Stimulated activated naive CD8-positive, alpha-beta T cell treated with anti-CD3 and anti-CD28 coated beads, Interleukin-15, amount 100 ng/mL, for 72 hours (primary cell): ENCODE data around the gene AP1S1.
A peak's percentile ranks its signal among the peaks of the same experiment; 100 is the strongest.

ENCODE experiments used
- ATAC-seq: fragments of 150-1000 bp; cut with Tn5 transposase; 2 replicates; pipeline ENCODE4 v1.10.0; 2021; ENCODE audit warnings: mild to moderate bottlenecking, moderate library complexity
- DNase-seq, 2 donors: peaks; one replicate each; pipeline ENCODE4 v3.0.0; 2021 to 2022
- H3K27ac Mint-ChIP-seq, 2 donors: one replicate each; pipeline ENCODE4 v1.8.0; 2022; ENCODE audit warnings: mild to moderate bottlenecking in 2 of 2, mixed read lengths in 2 of 2, moderate library complexity in 2 of 2
- H3K27me3 Mint-ChIP-seq: one replicate; pipeline ENCODE4 v1.8.0; 2022; ENCODE audit warnings: mixed read lengths
- H3K4me1 Mint-ChIP-seq: one replicate; pipeline ENCODE4 v1.8.0; 2022; ENCODE audit warnings: mild to moderate bottlenecking, mixed read lengths
- H3K4me3 Mint-ChIP-seq, 2 donors: one replicate each; pipeline ENCODE4 v1.8.0; 2022; ENCODE audit warnings: mild to moderate bottlenecking in 2 of 2, mixed read lengths in 2 of 2, moderate library complexity in 1 of 2
- H3K9me3 Mint-ChIP-seq, 2 donors: one replicate each; pipeline ENCODE4 v1.8.0; 2022; ENCODE audit warnings: mixed read lengths in 2 of 2

Gene AP1S1

DNA sequence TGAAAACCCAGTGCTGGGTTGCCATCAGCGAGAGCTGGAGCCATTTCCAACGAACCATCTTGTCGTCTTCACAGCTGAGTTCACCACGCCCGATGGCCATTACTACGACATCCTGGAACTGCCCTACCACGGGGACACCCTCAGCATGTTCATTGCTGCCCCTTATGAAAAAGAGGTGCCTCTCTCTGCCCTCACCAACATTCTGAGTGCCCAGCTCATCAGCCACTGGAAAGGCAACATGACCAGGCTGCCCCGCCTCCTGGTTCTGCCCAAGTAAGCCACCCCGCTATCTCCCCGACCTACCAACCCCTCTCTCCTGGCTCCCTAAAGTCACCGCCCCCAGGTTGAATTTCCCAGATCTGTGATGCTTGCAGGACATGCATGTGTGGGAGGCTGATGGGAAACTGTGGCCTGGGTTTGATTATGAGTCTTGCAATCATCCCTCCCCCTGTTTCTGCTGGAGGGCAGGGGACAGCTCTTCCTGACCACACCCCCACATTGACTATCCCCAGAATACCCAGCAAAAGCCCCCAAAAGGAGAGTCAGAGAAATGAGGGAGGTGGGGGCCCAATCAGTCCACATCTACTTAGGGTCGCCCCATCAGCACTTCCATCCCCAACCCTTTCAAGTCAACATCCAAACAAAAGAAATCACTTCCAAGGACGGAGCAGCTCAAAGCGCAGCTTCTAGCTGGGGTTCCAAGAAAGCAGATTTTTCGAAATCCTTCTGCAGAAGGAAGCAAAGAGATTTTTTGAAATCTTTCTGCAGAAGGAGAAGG lies 20.5 kb upstream of the AP1S1 start:
- H3K4me3 Mint-ChIP-seq, result no peak overlapping the region
- ATAC-seq, result no peak
- peaks cover 43% of the 10 kb centered on the region for H3K4me1 Mint-ChIP-seq
- no peak overlapping the region for H3K27ac Mint-ChIP-seq
- no peak for DNase-seq
- peaks cover 76% of the 10 kb centered on the region for H3K27me3 Mint-ChIP-seq
- H3K9me3 Mint-ChIP-seq, result no peaks in the 10 kb centered on the region

DNA sequence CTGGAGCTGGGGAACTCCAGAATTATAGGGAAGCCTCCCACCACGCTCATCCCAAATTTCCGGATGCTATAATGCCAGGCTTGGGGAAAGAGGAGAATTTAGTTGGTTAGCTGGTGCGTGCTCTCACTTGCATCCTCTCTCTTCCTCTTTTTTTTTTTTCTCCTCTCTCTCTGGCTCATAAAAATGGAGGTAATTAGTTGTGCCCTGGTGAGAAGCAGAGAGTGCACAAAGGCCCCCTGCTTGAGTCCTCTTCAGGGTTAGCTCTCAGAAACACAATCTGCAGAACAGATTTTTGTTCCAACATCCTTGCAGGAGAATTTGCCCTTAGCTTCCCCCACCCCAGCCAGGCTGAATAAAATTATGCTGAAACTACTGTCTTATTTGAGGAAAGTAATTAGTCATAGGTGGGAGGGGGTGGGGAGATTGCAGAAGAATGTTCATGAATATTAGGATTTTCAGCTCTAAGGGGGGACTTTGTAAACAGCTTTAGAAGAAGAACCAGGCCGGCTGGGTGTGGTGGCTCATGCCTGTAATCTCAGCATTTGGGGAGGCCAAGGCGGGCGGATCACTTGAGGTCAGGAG lies 19.8 kb upstream of the AP1S1 start:
- Mint-ChIP-seq H3K9me3 (no peaks in the 10 kb centered on the region), H3K27me3 (peaks cover 70% of the 10 kb centered on the region), H3K4me3 (no peak overlapping the region), H3K4me1 (peaks cover 47% of the 10 kb centered on the region), H3K27ac (no peak overlapping the region)
- no peak for DNase-seq
- no peak for ATAC-seq

DNA sequence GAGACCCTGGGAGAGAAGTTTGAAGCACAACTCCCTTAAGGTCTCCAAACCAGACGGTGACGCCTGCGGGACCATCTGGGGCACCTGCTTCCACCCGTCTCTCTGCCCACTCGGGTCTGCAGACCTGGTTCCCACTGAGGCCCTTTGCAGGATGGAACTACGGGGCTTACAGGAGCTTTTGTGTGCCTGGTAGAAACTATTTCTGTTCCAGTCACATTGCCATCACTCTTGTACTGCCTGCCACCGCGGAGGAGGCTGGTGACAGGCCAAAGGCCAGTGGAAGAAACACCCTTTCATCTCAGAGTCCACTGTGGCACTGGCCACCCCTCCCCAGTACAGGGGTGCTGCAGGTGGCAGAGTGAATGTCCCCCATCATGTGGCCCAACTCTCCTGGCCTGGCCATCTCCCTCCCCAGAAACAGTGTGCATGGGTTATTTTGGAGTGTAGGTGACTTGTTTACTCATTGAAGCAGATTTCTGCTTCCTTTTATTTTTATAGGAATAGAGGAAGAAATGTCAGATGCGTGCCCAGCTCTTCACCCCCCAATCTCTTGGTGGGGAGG lies 16.5 kb upstream of the AP1S1 start:
- H3K4me1 Mint-ChIP-seq, result peaks cover 69% of the 10 kb centered on the region
- H3K9me3 Mint-ChIP-seq, result no peaks in the 10 kb centered on the region
- DNase-seq (no peak), ATAC-seq (no peak)
- peak overlapping the region; percentile 60 to 66 for H3K4me3 Mint-ChIP-seq
- peaks cover 44% of the 10 kb centered on the region for H3K27me3 Mint-ChIP-seq
- peak overlapping the region; percentile 78 to 93 for H3K27ac Mint-ChIP-seq

DNA sequence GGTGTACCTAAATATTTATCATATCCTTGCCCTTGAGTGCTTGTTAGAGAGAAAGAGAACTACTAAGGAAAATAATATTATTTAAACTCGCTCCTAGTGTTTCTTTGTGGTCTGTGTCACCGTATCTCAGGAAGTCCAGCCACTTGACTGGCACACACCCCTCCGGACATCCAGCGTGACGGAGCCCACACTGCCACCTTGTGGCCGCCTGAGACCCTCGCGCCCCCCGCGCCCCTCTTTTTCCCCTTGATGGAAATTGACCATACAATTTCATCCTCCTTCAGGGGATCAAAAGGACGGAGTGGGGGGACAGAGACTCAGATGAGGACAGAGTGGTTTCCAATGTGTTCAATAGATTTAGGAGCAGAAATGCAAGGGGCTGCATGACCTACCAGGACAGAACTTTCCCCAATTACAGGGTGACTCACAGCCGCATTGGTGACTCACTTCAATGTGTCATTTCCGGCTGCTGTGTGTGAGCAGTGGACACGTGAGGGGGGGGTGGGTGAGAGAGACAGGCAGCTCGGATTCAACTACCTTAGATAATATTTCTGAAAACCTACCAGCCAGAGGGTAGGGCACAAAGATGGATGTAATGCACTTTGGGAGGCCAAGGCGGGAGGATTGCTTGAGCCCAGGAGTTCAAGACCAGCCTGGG lies 15.9 kb upstream of the AP1S1 start:
- H3K4me1 Mint-ChIP-seq, result peaks cover 73% of the 10 kb centered on the region
- H3K4me3 Mint-ChIP-seq, result peak overlapping the region; percentile 60 to 66
- no peaks in the 10 kb centered on the region for H3K9me3 Mint-ChIP-seq
- DNase-seq (peak; percentile 72 to 87), ATAC-seq (peak; percentile 97)
- H3K27me3 Mint-ChIP-seq, result peaks cover 45% of the 10 kb centered on the region
- peak overlapping the region; percentile 81 to 93 for H3K27ac Mint-ChIP-seq

DNA sequence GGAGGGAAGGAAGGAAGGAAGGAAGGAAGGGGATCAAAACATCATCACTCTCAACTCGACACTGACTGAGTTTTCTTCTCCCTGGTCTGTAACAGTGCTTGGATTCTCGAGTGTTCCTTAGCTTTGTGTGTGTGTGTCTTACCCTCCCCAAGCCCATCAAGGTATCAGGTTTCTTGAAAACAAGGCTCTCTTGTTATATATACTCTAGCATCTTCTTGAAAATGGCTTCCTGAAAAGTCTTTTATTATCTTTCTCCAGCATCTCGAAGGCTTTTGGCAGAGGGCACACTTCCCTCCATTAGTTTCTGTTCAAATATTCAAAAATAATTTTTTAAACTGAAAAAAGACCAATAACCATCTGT lies 14.0 kb upstream of the AP1S1 start:
- H3K4me1 Mint-ChIP-seq, result peaks cover 63% of the 10 kb centered on the region
- no peak overlapping the region for H3K27ac Mint-ChIP-seq
- H3K27me3 Mint-ChIP-seq, result peaks cover 45% of the 10 kb centered on the region
- no peaks in the 10 kb centered on the region for H3K9me3 Mint-ChIP-seq
- H3K4me3 Mint-ChIP-seq, result no peak overlapping the region
- ATAC-seq (no peak), DNase-seq (no peak)

DNA sequence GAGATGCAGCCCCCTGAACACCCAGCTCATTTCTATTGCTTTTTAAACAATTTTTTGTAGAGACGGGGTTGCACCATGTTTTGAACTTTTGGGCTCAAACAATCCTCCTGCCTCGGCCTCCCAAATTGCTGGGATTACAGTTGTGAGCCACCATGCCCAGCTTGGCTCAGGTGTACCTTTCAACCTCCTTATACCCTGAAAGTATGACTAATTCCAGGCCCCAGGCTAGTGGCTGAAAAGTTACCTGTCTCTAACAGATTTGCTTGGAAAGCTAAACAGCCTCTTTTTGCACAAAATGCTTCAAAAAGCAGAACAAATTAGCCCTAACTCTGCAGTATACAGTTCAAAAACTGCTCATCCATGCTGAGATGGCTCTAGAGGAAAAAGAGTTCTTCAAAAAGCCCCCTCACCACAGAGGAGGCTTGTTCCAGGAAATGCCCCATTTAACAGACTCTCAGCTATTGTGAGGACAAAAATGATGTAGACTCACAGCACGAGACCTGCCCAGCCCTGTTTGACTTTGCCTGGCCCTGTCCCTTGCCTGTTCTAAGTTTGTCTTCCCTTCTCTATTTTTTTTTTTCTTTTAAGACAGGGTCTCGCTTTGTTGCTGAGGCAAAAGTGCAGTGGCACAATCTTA lies 13.4 kb upstream of the AP1S1 start:
- H3K4me1 Mint-ChIP-seq, result peaks cover 61% of the 10 kb centered on the region
- H3K27me3 Mint-ChIP-seq, result peaks cover 46% of the 10 kb centered on the region
- H3K9me3 Mint-ChIP-seq, result no peaks in the 10 kb centered on the region
- H3K27ac Mint-ChIP-seq, result peak overlapping the region in 1 of 2 donors; percentile 59
- ATAC-seq, result peak; percentile 35
- no peak for DNase-seq
- peak overlapping the region in 1 of 2 donors; percentile 24 for H3K4me3 Mint-ChIP-seq

DNA sequence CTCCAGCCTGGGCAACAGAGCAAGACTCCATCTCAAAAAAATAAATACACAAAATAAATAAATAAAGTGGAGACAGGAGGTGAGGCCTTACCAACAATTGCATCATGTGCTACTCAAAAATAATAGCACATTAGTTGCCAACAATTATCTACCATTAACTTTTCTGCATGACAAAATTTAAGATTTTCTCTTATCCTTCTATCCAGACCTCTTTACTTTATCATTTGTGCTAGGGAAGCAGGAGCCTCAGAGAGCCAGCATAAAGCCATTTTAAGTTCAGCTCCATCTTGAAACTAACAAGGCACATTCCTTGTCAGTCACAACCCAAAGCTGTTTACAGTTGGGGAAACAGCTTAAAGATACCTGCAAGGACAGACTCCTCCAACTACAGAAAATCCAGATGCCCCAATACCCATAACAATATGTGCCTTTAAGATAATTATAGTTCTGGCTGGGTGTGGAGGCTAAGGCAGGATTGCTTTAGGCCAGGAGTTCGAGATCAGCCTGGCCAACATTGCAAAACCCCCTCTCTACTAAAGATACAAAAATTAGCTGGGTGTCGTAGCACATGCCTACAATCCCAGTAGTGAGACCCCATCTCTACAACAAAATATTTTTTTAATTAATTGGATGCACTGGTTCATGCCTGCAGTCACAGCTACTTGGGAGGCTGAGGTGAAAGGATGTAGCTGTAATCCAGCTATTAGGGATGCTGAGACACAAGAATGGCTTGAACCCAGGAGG lies 2.2 kb upstream of the AP1S1 start:
- Mint-ChIP-seq H3K9me3 (peaks cover 0 to 5% of the 10 kb centered on the region in 2 donors), H3K27me3 (peaks cover 31% of the 10 kb centered on the region), H3K4me1 (peaks cover 19% of the 10 kb centered on the region), H3K27ac (no peak overlapping the region), H3K4me3 (no peak overlapping the region)
- ATAC-seq, result no peak
- no peak for DNase-seq

DNA sequence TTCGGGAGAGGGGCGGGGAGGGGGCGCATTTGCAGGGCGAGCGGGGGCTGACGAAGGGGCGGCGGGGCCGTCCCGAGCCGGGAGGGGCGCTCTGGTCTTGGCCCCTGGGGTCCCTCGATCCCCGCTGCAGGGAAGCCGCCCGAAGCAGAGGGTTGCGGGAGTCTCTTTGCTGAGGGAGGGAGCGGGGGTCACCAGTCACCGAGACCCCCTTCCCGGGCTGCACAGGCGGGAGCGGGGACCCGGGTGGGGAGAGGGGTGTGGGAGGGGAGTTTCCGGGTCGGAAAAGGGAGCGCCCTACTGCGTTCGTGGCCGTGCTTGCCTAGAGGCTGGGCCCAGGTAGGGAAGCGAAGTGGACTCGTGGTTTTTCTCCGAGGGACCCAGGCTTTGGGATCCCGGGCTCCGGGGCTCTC lies 422 bp downstream of the AP1S1 start:
- no peak overlapping the region for H3K27ac Mint-ChIP-seq
- H3K9me3 Mint-ChIP-seq, result peaks cover 0 to 5% of the 10 kb centered on the region in 2 donors
- H3K4me3 Mint-ChIP-seq, result peak overlapping the region; percentile 86 to 87
- peaks cover 18% of the 10 kb centered on the region for H3K4me1 Mint-ChIP-seq
- H3K27me3 Mint-ChIP-seq, result peaks cover 13% of the 10 kb centered on the region
- DNase-seq, result no peak
- peak; percentile 58 for ATAC-seq

DNA sequence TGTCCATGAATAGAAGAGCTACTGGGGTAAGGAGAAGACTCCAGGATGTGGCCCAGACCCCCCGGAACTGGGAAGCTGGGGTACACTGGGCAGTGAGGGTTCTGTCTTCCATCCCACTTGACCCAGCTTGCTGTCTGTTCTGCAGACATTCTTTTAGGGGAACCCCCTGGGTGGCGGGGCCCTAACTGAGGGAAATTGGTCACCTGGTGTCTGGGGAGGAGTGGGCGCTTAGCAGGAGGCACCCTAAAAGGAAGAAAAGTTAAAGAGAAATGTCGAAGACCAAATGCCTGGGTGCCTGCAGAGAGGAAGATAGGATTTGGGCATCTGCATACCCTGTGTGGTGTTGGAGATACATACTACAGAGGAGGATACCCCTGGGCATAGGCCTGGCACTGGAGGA lies 1.0 kb downstream of the AP1S1 start:
- Mint-ChIP-seq H3K27me3 (peaks cover 10% of the 10 kb centered on the region), H3K27ac (peak overlapping the region in 1 of 2 donors; percentile 33), H3K9me3 (peaks cover 0 to 5% of the 10 kb centered on the region in 2 donors), H3K4me1 (peaks cover 18% of the 10 kb centered on the region), H3K4me3 (peak overlapping the region; percentile 86 to 87)
- DNase-seq (no peak), ATAC-seq (no peak)

DNA sequence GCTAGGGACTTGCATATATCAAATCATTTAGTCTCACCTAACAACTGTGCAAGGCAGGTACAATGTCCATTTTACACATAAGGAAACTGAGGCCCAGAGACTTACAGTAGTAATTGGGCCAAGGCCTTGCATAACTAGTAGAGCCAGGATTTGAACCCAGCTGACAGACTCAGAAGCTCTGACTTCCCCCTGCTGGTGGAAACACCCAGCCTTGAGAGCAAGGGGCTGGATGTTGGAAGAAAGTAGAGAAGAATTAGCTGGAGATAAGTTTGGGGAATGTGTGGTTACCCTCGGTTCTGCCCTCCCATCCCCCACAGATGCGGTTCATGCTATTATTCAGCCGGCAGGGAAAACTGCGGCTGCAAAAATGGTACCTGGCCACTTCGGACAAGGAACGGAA lies 2.0 kb downstream of the AP1S1 start:
- no peak overlapping the region for H3K4me3 Mint-ChIP-seq
- ATAC-seq (no peak), DNase-seq (no peak)
- peaks cover 18% of the 10 kb centered on the region for H3K4me1 Mint-ChIP-seq
- peaks cover 0 to 5% of the 10 kb centered on the region in 2 donors for H3K9me3 Mint-ChIP-seq
- H3K27me3 Mint-ChIP-seq, result peaks cover 12% of the 10 kb centered on the region
- no peak overlapping the region for H3K27ac Mint-ChIP-seq

DNA sequence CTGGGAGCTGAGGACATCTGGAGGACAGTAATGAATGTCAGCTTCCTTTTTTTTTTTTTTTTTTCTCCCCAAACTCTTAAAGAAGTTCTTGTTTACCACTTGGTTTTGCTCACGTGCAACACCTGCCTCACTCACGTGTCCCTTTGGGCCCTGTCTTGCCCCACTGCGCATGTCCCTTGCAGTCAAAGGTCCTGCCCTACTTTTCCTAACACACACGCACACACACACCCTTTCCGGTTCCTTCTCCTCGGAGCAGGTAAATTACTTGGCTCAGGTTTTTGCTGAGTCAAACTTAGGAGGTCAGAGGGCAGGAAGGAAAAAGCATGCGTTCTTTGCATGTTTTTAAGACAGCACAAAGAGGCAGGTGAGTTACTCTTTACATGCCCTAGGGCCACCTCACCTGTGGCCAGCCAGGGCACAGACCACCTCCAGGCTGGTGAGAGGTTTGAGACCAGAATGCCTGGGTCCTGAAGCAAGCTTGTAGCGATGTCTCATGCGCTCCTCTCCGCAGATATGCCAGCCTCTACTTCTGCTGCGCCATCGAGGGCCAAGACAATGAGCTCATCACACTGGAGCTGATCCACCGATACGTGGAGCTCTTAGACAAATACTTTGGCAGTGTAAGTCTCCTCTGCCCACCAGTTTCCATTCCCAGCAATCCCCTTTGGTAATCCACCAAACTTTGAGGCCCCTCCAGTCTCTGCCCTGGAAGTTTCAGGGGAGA lies 2.8 kb downstream of the AP1S1 start:
- Mint-ChIP-seq H3K27me3 (peaks cover 20% of the 10 kb centered on the region), H3K9me3 (peaks cover 0 to 5% of the 10 kb centered on the region in 2 donors), H3K4me3 (no peak overlapping the region), H3K4me1 (peaks cover 18% of the 10 kb centered on the region), H3K27ac (no peak overlapping the region)
- DNase-seq, result no peak
- ATAC-seq, result no peak

DNA sequence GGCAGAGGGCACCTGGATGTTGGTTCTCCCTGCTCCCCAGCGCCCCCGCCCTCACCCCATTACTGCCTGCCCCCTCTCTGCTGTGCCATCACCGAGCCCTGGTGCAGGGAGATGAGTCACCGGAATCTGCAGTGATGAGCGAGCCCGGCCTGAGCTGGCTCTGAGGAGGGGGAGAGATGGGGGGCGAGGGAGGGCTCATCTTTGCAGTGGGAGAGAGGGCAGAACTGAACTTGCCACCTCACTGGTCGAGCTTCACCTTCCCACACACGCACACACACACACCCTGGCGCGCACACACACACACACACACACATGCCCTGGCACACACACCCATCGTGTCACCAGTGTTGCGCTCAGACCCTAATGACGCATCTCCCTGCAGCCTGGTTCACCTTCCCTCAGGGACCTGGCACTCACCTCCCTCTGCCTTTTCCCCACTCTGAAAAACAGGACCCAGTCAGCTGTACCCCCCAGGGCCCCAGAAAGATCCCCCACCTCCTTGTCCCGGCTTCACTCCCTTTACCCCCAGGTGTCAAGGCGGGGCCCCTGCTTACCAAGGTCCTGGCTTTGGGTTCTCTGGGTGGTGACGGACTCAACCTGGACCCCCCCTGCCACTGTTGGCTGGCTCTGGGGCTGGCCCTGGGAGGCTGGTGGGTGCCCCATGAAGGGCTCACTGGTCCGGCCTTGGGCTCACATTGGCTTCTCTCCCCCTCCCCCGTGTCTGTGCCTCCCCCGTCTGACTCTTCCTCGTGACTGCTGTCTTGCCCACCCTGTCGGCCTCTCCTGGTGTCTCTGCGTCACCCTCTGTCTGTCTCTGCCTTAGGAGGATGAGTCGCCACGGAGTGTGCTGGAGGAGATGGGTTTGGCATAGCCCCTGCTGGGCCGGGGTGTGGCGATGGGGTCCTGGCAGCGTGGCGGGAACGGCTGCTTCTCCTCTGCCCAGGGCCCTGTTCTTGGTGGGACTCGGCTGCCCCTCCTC lies 5.7 kb downstream of the AP1S1 start:
- no peak for ATAC-seq

DNA sequence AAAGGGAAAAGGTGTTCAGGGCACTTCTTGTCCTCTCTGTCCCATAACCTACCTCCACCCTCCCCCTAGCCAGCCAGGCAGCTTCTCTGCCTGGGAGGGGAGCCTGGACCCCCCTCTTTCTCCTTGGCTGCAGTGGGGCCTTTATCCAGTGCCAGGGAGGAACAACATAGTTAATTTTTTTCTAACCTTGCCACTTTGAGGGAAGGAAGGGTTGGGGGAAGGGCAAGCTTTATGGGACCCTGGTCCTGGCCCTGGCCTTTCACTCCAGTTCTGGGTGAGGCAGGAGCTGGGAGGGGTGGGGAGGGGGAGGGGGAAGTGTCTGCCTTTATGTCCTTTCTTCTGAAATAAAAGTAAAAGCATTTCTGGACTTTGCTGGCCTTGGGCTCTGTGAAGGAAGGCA lies 6.6 kb downstream of the AP1S1 start:
- no peak overlapping the region for H3K27ac Mint-ChIP-seq
- no peak overlapping the region for H3K4me3 Mint-ChIP-seq
- no peaks in the 10 kb centered on the region for H3K9me3 Mint-ChIP-seq
- peaks cover 47% of the 10 kb centered on the region for H3K27me3 Mint-ChIP-seq
- H3K4me1 Mint-ChIP-seq, result peaks cover 31% of the 10 kb centered on the region
- DNase-seq (no peak), ATAC-seq (no peak)

More for the DNA sequence above, 5.7 kb downstream of the AP1S1 start:
- Mint-ChIP-seq H3K27me3 (peaks cover 37% of the 10 kb centered on the region), H3K27ac (no peak overlapping the region), H3K9me3 (no peaks in the 10 kb centered on the region), H3K4me3 (no peak overlapping the region), H3K4me1 (peaks cover 31% of the 10 kb centered on the region)
- DNase-seq, result no peak
